Urinary bladder (tissue), 4 donors: ENCODE measurements around the gene PHC2. TPM values are rescaled to one million over a fixed set of nuclear protein-coding genes. Genes with fewer than 3 reads are reported as not detected.

Experiments used
- DNase-seq: peaks from one replicate; pipeline ENCODE4 v3.0.0-alpha.2; 2015; ENCODE audit errors: extremely low spot score
- H3K27ac ChIP-seq: one replicate; pipeline ENCODE4 v1.5.1; 2013; ENCODE audit warnings: low read depth, mild to moderate bottlenecking, moderate library complexity
- H3K36me3 ChIP-seq: one replicate; pipeline ENCODE4 v1.6.1; 2013; ENCODE audit warnings: mild to moderate bottlenecking, moderate library complexity; ENCODE audit not compliant: insufficient read depth
- H3K4me1 ChIP-seq: one replicate; pipeline ENCODE4 v1.6.1; 2013; ENCODE audit warnings: mild to moderate bottlenecking, moderate library complexity; ENCODE audit not compliant: insufficient read depth
- H3K4me3 ChIP-seq: one replicate; pipeline ENCODE4 v1.5.1; 2013; ENCODE audit warnings: low read depth, low read length
- WGBS: extraction: QIAGEN DNeasy Blood & Tissue Kit; methylation state at CpG from one replicate; pipeline ENCODE4 v1.1.7; 2013; 5-methylcytosine and 5-hydroxymethylcytosine counted together
- polyA plus RNA-seq: library from polyadenylated mRNA; stranded (reverse); fragments of 200-250 nt; gene quantifications from one replicate; pipeline ENCODE4 v1.2.3, GENCODE V29; 2013
- total RNA-seq: library from RNA; depleted of rRNA; stranded (reverse); fragments of >200 nt; gene quantifications from one replicate; pipeline ENCODE4 v1.2.3, GENCODE V29; 2014
- donor health status: healthy with polysubstance abuse.
- donor health status: healthy.

Gene PHC2
- total and polyA plus RNA-seq, 2 donors, result 49.2 to 179 TPM

GRCh38 chr1:33424610-33425009, 6.3 kb downstream of the PHC2 start:
- no peak for DNase-seq
- WGBS, result 56% methylated on average over 2 of the region's 2 CpGs
- Histone ChIP-seq H3K27ac (no peak overlapping the region), H3K36me3 (no peaks in the 10 kb centered on the region), H3K4me1 (peaks cover 2% of the 10 kb centered on the region), H3K4me3 (no peak overlapping the region)

- Histone ChIP-seq H3K4me3 (no peak overlapping the region), H3K27ac (no peak overlapping the region), H3K4me1 (peaks cover 2% of the 10 kb centered on the region), H3K36me3 (no peaks in the 10 kb centered on the region)
- no peak for DNase-seq
- 51% methylated on average over 4 of the region's 4 CpGs for WGBS
These were observed 6.7 kb downstream of the PHC2 start for GRCh38 chr1:33424205-33424604.

DNA sequence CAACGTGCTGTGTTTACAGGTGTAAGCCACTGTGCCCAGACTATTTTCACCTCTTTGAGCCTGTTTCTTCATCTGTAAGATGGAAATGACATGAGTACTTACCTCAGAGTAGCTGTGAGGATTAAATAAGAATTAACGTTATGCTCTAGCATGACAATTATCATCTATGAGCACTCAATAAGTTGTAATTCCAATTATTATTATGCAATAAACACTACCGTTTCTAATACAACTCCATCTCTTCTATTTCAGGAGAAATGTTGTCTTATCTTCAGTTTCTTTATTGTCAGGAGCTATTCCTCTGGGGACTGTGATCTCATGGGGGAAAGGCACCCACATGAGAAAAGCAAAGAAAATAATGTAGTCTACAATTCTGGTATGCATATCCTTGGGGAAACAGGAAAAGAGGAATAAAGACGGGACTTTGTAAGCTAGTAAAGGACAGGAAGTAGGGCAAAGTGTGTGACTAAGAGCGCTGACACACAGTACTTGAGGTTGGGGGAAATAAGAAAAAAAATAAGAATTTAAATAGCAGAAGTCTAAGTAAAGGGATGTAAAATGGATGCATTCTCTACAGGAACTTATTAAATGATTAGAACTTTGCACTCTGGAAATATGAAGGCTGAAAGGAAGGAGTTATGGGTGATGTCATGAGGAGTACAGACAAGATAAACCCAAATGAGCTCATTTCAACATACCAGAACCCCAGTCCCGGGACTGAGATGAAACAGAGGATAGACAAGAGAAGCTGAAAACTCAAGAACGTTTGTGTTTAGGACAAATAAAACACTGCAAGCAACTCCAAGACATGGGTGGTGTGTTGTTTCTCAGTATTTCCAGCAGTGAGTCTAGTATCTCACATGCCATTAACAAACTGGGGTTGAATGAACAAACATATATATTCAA, 9.8 kb downstream of the PHC2 start:
- no peak for DNase-seq
- H3K36me3 ChIP-seq, result no peaks in the 10 kb centered on the region
- H3K4me3 ChIP-seq, result no peak overlapping the region
- 56% methylated on average over 7 of the region's 7 CpGs for WGBS
- H3K27ac ChIP-seq, result no peak overlapping the region
- H3K4me1 ChIP-seq, result peaks cover 2% of the 10 kb centered on the region

DNA sequence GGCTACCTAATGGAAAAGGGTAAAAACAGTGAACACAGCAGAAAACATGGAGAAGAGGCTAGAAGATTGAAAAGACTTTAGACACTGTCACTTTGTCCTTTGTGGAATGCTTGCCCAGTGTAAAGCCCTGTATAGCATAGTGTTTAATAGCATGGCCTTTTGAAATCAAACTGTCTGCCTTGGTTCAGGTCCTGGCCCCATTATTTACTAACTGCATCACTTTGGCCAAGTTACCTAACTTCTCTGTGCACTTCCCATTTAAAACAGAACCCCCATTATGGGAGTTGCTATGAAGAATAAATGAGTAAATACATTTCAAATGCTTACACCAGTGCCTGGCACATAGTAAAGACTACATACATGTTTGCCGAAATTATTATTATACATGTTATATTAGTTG, 12.1 kb downstream of the PHC2 start:
- H3K27ac ChIP-seq, result no peak overlapping the region
- 99% methylated on average over 1 of the region's 1 CpG for WGBS

GRCh38 chr1:33414879-33415278, 16.0 kb downstream of the PHC2 start:
- whole genome bisulfite sequencing, result 71% methylated on average over 5 of the region's 5 CpGs

More for the DNA sequence above, 12.1 kb downstream of the PHC2 start:
- H3K4me3 ChIP-seq, result no peak overlapping the region
- peaks cover 2% of the 10 kb centered on the region for H3K4me1 ChIP-seq
- no peak for DNase-seq
- no peaks in the 10 kb centered on the region for H3K36me3 ChIP-seq

DNA sequence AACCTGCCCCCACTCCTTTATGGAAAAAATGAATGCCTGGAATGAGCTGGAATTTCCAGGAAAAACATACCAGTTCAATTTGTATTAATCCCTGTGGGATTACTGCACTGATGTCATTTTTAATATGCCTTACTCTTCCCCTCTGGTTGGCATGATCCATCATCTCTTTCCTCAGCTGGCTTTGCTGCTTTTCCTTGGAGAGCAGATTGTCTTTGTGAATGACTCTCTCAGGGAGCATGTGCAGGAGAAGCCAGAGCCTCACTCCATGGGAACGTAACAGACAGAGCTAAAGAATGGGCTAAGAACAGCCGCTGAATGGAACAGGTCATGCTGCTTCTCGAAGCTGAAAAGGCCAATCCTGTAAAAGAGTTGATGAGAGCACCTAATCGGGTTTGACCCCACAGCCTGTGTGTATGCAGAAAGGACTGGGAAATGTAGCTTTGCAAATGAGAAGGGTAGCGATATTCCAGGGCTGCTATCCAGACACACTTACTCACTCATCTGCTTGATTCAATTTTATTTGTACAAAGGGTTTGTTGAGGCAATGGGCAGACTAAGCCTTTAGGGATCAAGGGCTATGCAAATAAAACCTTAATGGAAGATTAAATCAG, 20.7 kb downstream of the PHC2 start:
- no peak for DNase-seq
- Histone ChIP-seq H3K4me1 (no peaks in the 10 kb centered on the region), H3K27ac (no peak overlapping the region), H3K36me3 (no peaks in the 10 kb centered on the region), H3K4me3 (no peak overlapping the region)
- 17% methylated on average over 5 of the region's 5 CpGs for WGBS

More at GRCh38 chr1:33414879-33415278, 16.0 kb downstream of the PHC2 start:
- Histone ChIP-seq H3K27ac (no peak overlapping the region), H3K4me1 (no peaks in the 10 kb centered on the region), H3K4me3 (no peak overlapping the region), H3K36me3 (no peaks in the 10 kb centered on the region)
- DNase-seq, result no peak

- no peaks in the 10 kb centered on the region for H3K36me3 ChIP-seq
- no peaks in the 10 kb centered on the region for H3K4me1 ChIP-seq
- no peak for DNase-seq
- no peak overlapping the region for H3K27ac ChIP-seq
- 63% methylated on average over 2 of the region's 2 CpGs for WGBS
- H3K4me3 ChIP-seq, result no peak overlapping the region
These were observed 22.8 kb downstream of the PHC2 start for GRCh38 chr1:33408093-33408436.

- Histone ChIP-seq H3K4me1 (no peaks in the 10 kb centered on the region), H3K36me3 (no peaks in the 10 kb centered on the region), H3K27ac (no peak overlapping the region), H3K4me3 (no peak overlapping the region)
- DNase-seq, result no peak
- 89% methylated on average over 1 of the region's 1 CpG for WGBS
These were observed 23.4 kb downstream of the PHC2 start for GRCh38 chr1:33407352-33408092.

GRCh38 chr1:33402206-33402605, 28.7 kb downstream of the PHC2 start:
- Histone ChIP-seq H3K4me1 (no peaks in the 10 kb centered on the region), H3K4me3 (no peak overlapping the region), H3K27ac (no peak overlapping the region), H3K36me3 (no peaks in the 10 kb centered on the region)
- no peak for DNase-seq
- WGBS, result 98% methylated on average over 1 of the region's 1 CpG

- DNase-seq, result no peak
- H3K4me3 ChIP-seq, result no peak overlapping the region
- no peak overlapping the region for H3K27ac ChIP-seq
- WGBS, result 98% methylated on average over 3 of the region's 3 CpGs
- H3K36me3 ChIP-seq, result no peaks in the 10 kb centered on the region
- no peaks in the 10 kb centered on the region for H3K4me1 ChIP-seq
These were observed 29.4 kb downstream of the PHC2 start for GRCh38 chr1:33401471-33401870.

- no peak overlapping the region for H3K4me3 ChIP-seq
- 59% methylated on average over 4 of the region's 4 CpGs for WGBS
- H3K27ac ChIP-seq, result no peak overlapping the region
- H3K4me1 ChIP-seq, result no peaks in the 10 kb centered on the region
- no peak for DNase-seq
- H3K36me3 ChIP-seq, result no peaks in the 10 kb centered on the region
These were observed 30.6 kb downstream of the PHC2 start for GRCh38 chr1:33400153-33400911.

GRCh38 chr1:33399375-33399774, 31.5 kb downstream of the PHC2 start:
- Histone ChIP-seq H3K4me1 (no peaks in the 10 kb centered on the region), H3K27ac (no peak overlapping the region), H3K36me3 (no peaks in the 10 kb centered on the region), H3K4me3 (no peak overlapping the region)
- WGBS, result 56% methylated on average over 3 of the region's 3 CpGs
- no peak for DNase-seq

- H3K27ac ChIP-seq, result no peak overlapping the region
- no peaks in the 10 kb centered on the region for H3K36me3 ChIP-seq
- DNase-seq, result no peak
- no peaks in the 10 kb centered on the region for H3K4me1 ChIP-seq
- no peak overlapping the region for H3K4me3 ChIP-seq
These were observed 32.9 kb downstream of the PHC2 start for GRCh38 chr1:33397994-33398393.
